SKM-1 treated with dmso at 0.1 percent for 144 hours (cell line): ENCODE data around the gene MICAL2.

Source experiments
- DNase-seq: peaks from one replicate; lab custom pipeline; 2025; ENCODE audit not compliant: unreplicated experiment; lab: John Stamatoyannopoulos, UW

Gene MICAL2

DNA sequence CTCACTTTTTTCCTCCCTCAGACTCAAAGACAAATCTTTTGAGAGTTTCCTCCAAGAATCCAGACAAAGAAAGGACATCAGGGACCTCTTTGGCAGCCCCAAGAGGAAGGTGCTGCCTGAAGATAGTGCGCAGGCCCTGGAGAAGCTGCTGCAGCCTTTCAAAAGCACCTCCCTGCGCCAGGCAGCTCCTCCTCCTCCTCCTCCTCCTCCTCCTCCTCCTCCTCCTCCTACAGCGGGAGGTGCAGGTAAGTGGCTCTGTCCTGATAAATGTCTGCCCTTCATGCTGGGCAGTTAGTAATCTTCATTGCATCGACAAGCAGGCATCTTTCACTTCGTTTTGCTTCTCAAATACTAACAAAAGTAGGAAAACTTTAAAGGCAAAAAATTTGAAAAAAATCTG is 184.2 kb downstream of the MICAL2 start:
- no peak for DNase-seq

DNA sequence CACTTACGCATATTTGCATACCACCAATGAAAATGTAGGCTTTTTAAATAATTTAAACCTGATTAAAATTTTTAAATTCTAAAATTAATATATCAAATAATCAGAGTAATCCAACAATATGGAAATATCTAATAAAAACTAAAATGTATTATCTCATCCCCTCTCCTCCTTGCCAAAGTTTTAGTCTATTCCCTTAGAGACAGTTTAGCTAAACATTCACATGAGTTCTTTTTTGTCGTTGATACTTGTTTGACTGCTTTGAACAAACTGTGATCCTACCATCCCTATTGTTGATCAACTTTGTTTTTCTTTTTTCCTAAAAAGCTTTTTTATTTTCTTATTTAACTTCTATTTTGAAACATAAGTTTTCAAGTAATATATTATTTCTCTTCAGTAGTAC is 185.6 kb downstream of the MICAL2 start:
- DNase-seq: no peak

DNA sequence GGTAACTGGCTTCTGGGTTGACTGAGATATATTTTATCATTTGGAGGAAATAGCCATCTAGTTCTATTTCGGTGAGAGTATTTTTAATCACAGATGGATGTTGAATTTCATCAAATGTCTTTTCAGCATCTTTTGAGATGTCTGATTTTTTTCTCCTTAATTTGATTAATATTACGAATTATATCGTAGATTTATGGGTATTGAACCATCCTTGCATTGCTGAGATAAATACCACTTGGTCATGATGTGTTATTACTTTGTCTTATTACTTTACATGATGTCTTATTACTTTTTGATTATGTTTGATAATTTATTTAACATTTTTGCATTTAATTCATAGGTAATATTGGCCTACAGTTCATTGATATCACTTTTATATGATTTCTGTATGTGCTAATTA is 188.2 kb downstream of the MICAL2 start:
- no peak for DNase-seq

DNA sequence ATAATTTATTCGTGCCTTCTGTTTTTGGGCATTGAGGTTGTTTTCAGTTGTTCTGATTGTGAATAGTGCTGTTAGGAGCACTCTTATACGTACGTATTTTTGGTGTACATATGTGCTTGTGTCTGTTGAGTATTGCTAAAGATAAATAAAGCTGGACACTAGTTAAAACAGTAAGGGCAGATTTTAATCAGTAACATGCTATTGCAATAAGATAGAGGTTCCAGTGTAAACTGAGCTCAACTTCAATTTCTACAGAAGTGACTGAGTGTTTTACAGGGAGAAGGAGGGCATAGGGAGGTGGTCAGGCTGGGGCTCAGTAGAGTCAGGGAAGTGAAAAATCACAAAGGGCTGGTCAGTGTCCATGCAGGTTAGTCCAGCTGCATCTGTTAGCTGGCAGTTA is 191.0 kb downstream of the MICAL2 start:
- DNase-seq: no peak

DNA sequence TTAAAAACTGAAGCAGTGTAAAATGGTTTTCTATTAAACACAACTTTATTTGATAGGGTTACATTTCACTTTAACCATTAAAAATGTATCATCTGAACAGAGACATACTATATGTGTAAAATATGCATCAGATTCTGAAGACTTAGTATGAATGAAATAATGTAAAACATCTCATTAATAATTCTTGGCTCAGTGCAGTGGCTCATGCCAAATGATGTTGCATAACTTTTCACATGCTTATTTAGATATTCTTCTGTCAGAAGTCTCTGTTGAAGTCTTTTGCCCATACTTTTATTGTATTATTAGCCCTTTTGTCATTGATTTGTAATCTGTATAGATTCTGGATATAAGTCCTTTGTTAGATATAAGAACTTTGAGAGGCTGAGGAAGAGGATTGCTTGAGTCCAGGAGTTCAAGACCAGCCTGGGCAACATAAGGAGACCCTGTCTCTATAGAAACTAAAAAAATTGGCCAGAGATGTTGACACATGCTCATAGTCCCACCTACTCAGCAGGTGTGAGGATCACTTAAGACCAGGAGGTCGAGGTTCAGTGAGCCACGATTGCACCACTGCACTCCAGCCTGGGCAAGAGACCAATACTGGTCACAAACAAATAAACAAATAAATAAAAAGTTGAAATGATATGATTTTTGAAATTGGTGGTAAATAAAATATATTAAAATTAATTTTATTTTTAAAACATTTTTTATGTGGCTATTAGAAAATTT is 193.2 kb downstream of the MICAL2 start:
- no peak for DNase-seq

DNA sequence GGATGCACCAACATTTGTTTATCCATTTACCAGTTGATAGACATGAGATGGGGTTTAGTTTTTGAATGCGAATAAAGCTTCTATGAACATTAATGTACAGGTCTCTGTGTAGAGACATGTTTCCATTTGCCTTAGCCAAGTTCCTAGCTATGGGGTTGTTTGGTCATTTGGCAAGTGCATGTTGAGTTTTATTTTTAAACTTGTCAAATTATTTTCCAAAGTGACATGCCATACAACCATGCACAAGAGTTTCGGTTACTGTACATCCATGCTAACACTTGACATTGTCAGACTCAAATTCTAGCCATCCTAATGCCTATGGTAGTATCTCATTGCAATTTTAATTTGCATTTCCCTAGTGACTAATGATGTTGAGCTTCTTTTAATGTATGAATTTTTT is 196.4 kb downstream of the MICAL2 start:
- DNase-seq: no peak

DNA sequence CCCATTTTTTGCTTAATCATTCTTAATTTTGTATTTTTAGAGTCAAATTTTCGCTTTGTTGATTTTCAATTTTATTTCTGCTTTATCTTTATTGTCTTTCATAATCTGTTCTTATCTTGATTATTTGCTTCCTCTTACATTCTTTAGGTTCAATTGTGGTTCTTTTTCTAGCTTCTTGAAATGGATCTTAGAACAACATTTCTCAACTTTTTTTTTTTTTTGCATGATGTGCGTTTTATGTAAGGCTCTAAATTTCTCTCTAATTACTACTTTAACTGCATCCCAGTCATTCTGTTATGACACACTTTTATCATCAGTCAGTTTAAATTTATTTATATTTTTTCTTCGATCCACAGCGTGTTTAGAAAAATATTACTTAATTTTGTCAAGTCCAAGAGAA is 201.7 kb downstream of the MICAL2 start:
- DNase-seq: no peak
